GM21367 (cell line): ENCODE data around the gene PDXDC1.
"Not testable (repeated sequence)": the region's sequence is repeated elsewhere in the genome, so short reads cannot be mapped to it uniquely, and the experiment has no call there.

Experiments
- ATAC-seq: cut with Tn5 transposase; IDR thresholded peaks from one replicate; pipeline ENCODE4 v1.9.1; 2021; ENCODE audit not compliant: unreplicated experiment

Gene PDXDC1

DNA sequence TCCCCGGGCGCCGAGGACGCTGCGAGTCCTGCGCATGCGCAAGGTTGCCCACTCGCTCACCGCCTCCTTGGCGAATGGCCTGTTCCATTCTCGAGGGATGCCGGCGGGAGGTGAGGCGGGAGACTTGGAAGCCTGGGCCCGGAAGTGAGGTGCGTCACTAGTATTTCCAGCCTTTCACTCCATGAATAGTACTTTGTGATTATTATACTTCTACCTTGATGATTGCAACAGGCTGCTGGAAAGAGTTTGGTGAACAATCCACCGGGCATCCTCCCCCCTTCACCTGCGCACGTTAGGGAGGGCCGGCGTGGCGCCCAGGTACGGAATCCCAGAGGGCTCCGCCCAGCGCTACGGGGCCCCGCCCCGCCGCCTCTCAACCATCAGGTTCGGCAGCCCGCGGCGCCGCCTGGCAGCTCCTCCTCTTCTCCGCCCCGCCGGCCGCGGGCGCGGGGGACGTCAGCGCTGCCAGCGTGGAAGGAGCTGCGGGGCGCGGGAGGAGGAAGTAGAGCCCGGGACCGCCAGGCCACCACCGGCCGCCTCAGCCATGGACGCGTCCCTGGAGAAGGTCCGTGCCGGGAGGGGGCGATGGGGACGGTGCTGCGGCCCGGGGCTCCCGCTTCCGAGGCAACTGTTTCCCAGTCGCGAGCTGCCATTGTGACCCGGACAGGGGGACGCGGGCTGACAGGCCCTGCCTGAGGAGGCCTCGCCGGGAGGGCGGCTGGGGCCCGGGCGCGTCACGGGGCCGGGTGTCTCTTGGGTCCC, at the start of gene PDXDC1:
Gene PDXDC1, plus strand, starts transcription at position 371 of the 762 bp plus-strand sequence. Its CDS starts 174 bp downstream, at position 545.
- peak; percentile 86 for ATAC-seq

GRCh38 chr16:14928064-14928714, 46.6 kb upstream of the PDXDC1 start:
- ATAC-seq: not testable (repeated sequence)

GRCh38 chr16:14929176-14929575, 45.6 kb upstream of the PDXDC1 start:
- not testable (repeated sequence) for ATAC-seq

DNA sequence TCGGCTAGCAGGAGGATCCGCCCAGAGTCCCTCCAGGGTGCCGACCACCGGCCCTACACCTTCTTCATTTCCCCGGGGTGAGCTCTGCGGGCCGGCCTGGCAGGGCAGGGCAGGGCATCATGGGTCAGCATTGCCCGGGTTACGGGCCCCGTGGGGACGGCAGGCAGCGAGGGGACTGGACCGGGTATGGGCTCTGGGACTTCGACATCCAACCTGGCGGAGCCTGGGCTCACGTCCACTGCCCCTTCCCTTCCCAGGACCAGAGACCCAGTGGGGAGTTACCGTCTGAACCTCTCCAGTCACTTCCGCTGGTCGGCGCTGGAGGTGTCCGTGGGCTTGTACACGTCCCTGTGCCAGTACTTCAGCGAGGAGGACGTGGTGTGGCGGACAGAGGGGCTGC, 44.6 kb upstream of the PDXDC1 start:
- ATAC-seq: not testable (repeated sequence)

DNA sequence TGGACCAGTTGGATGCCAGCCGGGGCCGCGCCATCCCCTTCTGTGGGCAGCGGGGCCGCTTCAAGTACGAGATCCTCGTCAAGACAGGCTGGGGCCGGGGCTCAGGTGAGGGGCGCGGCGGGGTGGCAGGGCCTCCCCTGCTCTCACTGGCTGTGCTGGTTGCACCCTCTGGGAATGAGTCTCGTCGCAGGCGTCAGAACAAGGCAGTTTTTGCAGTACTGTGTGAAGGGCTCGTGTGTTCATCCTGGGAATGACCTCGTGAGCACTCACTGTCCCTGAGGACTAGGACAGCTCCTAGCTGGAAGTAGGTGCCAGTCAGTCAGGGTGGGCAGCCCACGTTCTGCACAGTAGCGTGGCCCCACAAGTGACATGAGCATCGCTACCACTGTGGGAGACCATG, 43.9 kb upstream of the PDXDC1 start:
- ATAC-seq: not testable (repeated sequence)

DNA sequence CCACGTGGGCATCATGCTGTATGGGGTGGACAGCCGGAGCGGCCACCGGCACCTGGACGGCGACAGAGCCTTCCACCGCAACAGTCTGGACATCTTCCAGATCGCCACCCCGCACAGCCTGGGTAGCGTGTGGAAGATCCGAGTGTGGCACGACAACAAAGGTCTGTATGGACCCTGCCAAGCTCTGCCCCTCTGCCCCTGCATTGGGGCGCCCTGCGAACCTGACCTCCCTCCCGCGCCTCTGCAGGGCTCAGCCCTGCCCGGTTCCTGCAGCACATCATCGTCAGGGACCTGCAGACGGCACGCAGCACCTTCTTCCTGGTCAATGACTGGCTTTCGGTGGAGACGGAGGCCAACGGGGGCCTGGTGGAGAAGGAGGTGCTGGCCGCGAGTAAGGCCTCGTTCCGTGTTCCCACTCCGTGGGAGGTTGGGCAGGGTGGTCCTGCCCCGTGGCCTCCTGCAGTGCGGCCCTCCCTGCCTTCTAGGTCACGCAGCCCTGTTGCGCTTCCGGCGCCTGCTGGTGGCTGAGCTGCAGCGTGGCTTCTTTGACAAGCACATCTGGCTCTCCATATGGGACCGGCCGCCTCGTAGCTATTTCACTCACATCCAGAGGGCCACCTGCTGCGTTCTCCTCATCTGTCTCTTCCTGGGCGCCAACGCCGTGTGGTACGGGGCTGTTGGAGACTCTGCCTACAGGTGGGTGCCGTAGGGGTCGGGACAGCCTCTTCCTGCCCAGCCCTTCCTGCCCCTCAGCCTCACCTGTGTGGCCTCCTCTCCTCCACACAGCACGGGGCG, 42.0 kb upstream of the PDXDC1 start:
- not testable (repeated sequence) for ATAC-seq

DNA sequence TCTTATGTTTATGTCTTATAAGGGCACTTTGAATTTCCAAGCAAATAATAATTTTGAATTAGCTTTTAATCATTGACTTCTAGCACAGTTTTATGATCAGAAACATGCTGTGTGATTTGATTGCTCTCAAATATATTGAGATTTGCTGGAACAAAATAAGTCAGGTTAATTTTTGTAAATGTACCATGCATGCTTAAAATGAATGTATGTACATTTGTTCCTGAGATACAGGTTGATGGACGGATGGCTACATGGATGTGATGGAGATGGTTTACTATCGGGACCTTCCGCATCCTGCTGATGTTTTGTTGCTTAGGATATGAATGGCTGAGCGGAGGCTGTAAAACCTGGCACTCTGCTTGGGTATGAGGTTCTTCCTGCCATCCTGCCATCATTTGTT, 37.7 kb upstream of the PDXDC1 start, which contains the start of gene NPIPA1:
Gene NPIPA1, plus strand, starts transcription at position 301 of the 400 bp plus-strand sequence. Its CDS starts 0 bp downstream, at position 301.
- not testable (repeated sequence) for ATAC-seq

GRCh38 chr16:14937994-14938393, 36.8 kb upstream of the PDXDC1 start:
- ATAC-seq: not testable (repeated sequence)

DNA sequence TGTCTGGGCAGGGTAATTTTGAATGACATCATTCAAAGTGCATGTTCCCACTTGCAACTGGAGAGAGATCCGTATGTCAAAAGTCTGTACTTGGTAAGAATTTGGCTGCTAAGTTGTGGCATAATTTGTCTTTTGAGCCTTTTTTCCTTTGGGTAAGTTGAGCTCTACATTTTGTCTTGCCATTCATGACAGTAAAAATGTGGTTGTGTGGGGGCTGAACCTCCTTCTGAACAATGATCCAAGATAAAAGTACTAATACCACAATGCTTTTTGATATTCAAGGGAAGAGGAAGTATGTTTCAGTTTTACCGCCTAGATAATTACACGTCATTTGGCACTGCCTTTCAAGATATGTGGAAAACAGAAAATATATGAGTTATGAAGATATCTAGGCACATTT, 32.1 kb upstream of the PDXDC1 start:
- not testable (repeated sequence) for ATAC-seq

DNA sequence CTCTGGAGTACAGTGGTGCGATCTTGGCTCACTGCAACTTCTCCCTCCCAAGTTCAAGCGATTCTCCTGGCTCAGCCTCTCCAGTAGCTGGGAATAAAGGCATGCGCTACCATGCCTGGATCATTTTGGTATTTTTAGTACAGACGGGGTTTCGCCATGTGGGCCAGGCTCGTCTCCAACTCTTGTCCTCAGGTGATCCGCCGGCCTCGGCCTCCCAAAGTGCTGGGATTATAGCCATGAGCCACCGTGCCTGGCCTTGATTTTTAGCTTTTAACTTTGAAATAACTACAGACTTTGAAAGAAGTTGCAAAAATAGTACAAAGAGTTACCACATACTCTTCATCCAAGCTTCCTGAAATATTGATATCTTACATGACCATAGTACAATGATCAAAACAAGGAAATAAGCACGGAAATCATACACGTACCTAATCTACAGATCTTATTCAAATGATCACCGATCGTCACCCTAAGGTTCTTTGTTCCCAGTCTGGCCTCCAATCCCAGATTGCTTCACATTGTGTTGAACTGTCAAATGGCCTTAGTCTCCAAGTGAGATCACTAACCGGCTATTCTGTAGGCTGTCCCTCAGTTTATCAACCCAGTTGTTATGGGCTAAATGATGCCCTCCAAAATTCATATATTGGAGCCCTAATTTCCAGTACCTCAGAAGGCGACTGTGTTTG, 19.1 kb upstream of the PDXDC1 start:
- ATAC-seq: no peak

- no peak for ATAC-seq
Measured at GRCh38 chr16:14957576-14958322, 17.1 kb upstream of the PDXDC1 start.

DNA sequence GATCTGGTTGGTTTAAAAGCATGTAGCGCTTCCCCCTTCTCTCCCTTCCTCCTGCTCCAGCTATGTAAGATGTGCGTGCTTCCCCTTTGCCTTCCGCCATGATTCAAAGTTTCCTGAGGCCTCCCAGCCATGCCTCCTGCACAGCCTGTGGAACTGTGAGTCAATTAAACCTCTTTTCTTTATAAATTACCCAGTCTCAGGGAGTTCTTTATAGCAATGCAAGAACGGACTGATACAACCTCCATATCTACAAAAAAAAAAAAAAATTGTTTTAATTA, 16.6 kb upstream of the PDXDC1 start:
- ATAC-seq: no peak

- no peak for ATAC-seq
Measured at GRCh38 chr16:14958970-14959369, 15.9 kb upstream of the PDXDC1 start.

DNA sequence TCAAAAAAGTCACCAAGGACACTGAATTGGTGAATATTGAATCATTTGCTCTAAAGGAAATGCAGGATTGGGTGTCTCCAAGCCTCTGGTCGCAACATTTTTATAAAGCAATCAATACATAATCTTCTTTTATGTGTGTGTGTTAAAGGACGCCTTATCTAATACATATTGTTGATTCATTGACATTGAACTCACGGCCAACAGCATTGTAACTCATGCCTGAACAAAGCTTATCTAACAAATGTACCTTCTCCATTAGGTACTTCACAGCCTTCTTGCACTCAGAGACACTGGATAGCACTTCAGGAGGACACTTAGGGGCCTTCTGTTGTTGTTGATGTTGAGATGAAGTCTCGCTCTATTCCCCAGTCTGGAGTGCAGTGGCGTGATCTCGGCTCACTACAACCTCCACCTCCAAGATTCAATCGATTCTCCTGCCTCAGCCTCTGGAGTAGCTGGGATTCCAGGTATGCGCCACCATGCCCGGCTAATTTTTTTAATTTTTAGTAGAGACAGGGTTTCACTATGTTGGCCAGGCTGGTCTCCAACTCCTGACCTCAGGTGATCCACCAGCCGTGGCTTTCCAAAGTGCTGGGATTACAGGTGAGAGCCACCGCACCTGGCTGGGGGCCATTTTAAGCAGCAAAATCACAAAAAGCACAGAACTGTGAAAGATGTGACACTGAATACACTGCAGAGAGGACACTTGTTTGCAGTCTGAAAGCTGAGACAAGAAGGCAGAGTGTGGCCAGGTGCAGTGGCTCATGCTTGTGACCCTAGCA, 13.2 kb upstream of the PDXDC1 start:
- ATAC-seq: no peak

- ATAC-seq: no peak
Measured at GRCh38 chr16:14963281-14964173, 11.3 kb upstream of the PDXDC1 start.

DNA sequence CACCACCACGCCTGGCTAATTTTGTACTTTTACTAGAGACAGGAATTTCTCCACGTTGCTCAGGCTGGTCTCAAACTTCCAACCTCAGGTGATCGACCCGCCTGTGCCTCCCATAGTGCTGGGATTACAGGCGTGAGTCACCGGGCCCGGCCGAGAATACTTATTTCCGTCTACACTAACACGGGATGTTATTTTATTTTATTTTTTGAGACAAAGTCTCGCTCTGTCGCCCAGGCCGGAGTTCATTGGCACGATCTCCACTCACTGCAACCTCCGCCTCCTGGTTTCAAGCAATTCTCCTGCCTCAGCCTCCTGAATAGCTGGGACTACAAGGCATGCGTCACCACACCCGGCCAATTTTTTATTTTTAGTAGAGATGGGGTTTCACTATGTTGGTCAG, 9.5 kb upstream of the PDXDC1 start:
- no peak for ATAC-seq

DNA sequence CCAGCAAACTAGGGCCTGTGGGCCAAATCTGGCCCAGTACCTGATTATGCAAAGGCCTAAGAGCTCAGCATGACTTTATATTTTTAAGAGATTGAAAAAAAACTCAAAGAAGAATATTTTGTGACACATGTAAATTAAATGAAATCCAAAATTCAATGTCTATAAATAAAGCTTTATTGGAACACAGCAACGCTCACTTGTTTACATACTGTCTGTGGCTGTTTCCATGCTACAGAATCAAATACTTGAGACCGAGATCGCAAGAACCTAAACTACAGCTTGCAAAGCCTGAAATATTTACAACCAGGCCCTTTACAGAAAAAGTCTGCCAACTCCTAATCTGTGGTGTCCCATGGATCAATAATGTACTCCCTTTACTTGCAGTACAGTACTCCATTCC, 5.0 kb upstream of the PDXDC1 start:
- not testable (repeated sequence) for ATAC-seq

- not testable (repeated sequence) for ATAC-seq
Measured at GRCh38 chr16:14971621-14972228, 3.1 kb upstream of the PDXDC1 start.
